H9 (cell line): ENCODE measurements around the gene CAMK2N1. TPM values are rescaled to one million over a fixed set of nuclear protein-coding genes. Genes with fewer than 3 reads are reported as not detected.

Experiments used
- DNase-seq: peaks from one replicate; pipeline ENCODE4 v3.0.0-alpha.2; 2017
- H2AFZ ChIP-seq: one replicate; pipeline ENCODE4 v1.6.1; 2013; ENCODE audit warnings: mild to moderate bottlenecking, low read length, control low read depth, moderate library complexity
- H2AK5ac ChIP-seq: 2 replicates; pipeline ENCODE4 v1.6.1; 2013; ENCODE audit warnings: low read length, control low read depth, mixed read lengths; ENCODE audit not compliant: insufficient read length
- H2BK120ac ChIP-seq: one replicate; pipeline ENCODE4 v1.6.1; 2013; ENCODE audit warnings: low read depth, mild to moderate bottlenecking, low read length, control low read depth, inconsistent platforms; ENCODE audit not compliant: poor library complexity, severe bottlenecking
- H2BK12ac ChIP-seq: 2 replicates; pipeline ENCODE4 v1.6.1; 2013; ENCODE audit warnings: low read length, control low read depth, mixed read lengths, low read depth; ENCODE audit not compliant: insufficient read length
- H2BK15ac ChIP-seq: 2 replicates; pipeline ENCODE4 v1.6.1; 2013; ENCODE audit warnings: low read depth, low read length, control low read depth
- H2BK20ac ChIP-seq: one replicate; pipeline ENCODE4 v1.6.1; 2013; ENCODE audit warnings: low read depth, mild to moderate bottlenecking, low read length, control low read depth, inconsistent platforms; ENCODE audit not compliant: poor library complexity, severe bottlenecking
- H2BK5ac ChIP-seq: 2 replicates; pipeline ENCODE4 v1.6.1; 2013; ENCODE audit warnings: low read length, control low read depth, mixed read lengths; ENCODE audit not compliant: insufficient read length
- H3K14ac ChIP-seq: 2 replicates; pipeline ENCODE4 v1.6.1; 2013; ENCODE audit warnings: low read length, control low read depth; ENCODE audit not compliant: insufficient read depth
- H3K18ac ChIP-seq: 2 replicates; pipeline ENCODE4 v1.6.1; 2013; ENCODE audit warnings: low read depth, mild to moderate bottlenecking, mixed read lengths, low read length, control low read depth; ENCODE audit not compliant: insufficient read length
- H3K23ac ChIP-seq: 2 replicates; pipeline ENCODE4 v1.6.1; 2013; ENCODE audit warnings: low read length, control low read depth, mixed read lengths, low read depth; ENCODE audit not compliant: insufficient read length
- H3K23me2 ChIP-seq: 2 replicates; pipeline ENCODE4 v1.6.1; 2013; ENCODE audit warnings: low read depth, mild to moderate bottlenecking, mixed read lengths, low read length, control low read depth; ENCODE audit not compliant: insufficient read length, poor library complexity, severe bottlenecking
- H3K27ac ChIP-seq: 2 replicates; pipeline ENCODE4 v1.5.1; 2013; ENCODE audit warnings: low read length, control low read depth, mixed read lengths, low read depth; ENCODE audit not compliant: insufficient read length
- H3K27me3 ChIP-seq: 2 replicates; pipeline ENCODE4 v1.6.1; 2013; ENCODE audit warnings: low read length, control low read depth, inconsistent platforms; ENCODE audit not compliant: insufficient read depth
- H3K4ac ChIP-seq: 2 replicates; pipeline ENCODE4 v1.6.1; 2013; ENCODE audit warnings: low read depth, mild to moderate bottlenecking, control low read depth, inconsistent platforms, low read length, moderate library complexity
- H3K4me1 ChIP-seq: 2 replicates; pipeline ENCODE4 v1.6.1; 2013; ENCODE audit warnings: low read length, control low read depth, inconsistent platforms; ENCODE audit not compliant: insufficient read depth
- H3K4me2 ChIP-seq: 2 replicates; pipeline ENCODE4 v1.6.1; 2013; ENCODE audit warnings: low read length, control low read depth, mixed read lengths; ENCODE audit not compliant: insufficient read length, insufficient read depth
- H3K56ac ChIP-seq: 2 replicates; pipeline ENCODE4 v1.6.1; 2013; ENCODE audit warnings: low read depth, mild to moderate bottlenecking, mixed read lengths, low read length, control low read depth; ENCODE audit not compliant: insufficient read length
- H3K79me1 ChIP-seq: 2 replicates; pipeline ENCODE4 v1.6.1; 2013; ENCODE audit warnings: low read depth, mild to moderate bottlenecking, moderate library complexity, low read length, control low read depth, inconsistent platforms; ENCODE audit not compliant: insufficient read depth, poor library complexity, severe bottlenecking
- H3K79me2 ChIP-seq: 2 replicates; pipeline ENCODE4 v1.6.1; 2013; ENCODE audit warnings: low read length, control low read depth, inconsistent platforms; ENCODE audit not compliant: insufficient read depth
- H3K9ac ChIP-seq: 2 replicates; pipeline ENCODE4 v1.6.1; 2013; ENCODE audit warnings: low read length, control low read depth, mixed read lengths; ENCODE audit not compliant: insufficient read length; ENCODE audit errors: extremely low read depth
- H3K9me3 ChIP-seq: one replicate; pipeline ENCODE4 v1.6.1; 2013; ENCODE audit warnings: low read depth, low read length, inconsistent platforms; ENCODE audit not compliant: control insufficient read depth
- H3T11ph ChIP-seq: one replicate; pipeline ENCODE4 v1.6.1; 2013; ENCODE audit warnings: mild to moderate bottlenecking, low read length, control low read depth, inconsistent platforms
- H4K20me1 ChIP-seq: one replicate; pipeline ENCODE4 v1.6.1; 2013; ENCODE audit not compliant: control insufficient read depth, insufficient read length, insufficient read depth
- H4K5ac ChIP-seq: 2 replicates; pipeline ENCODE4 v1.6.1; 2013; ENCODE audit warnings: low read depth, mild to moderate bottlenecking, mixed read lengths, low read length, control low read depth; ENCODE audit not compliant: insufficient read length
- H4K8ac ChIP-seq: replicated peaks from 2 replicates; pipeline ENCODE4 v1.6.1; 2013; ENCODE audit warnings: low read length, control low read depth, mixed read lengths, low read depth; ENCODE audit not compliant: insufficient read length
- H4K91ac ChIP-seq: 2 replicates; pipeline ENCODE4 v1.6.1; 2013; ENCODE audit warnings: low read depth, mild to moderate bottlenecking, moderate library complexity, mixed read lengths, low read length, control low read depth; ENCODE audit not compliant: insufficient read length
- H3K27ac Mint-ChIP-seq, 3 experiments: 2 replicates in 2 of 3; 3 replicates in 1 of 3; pipeline ENCODE4 v1.8.0; 2020 to 2021; ENCODE audit warnings: mixed read lengths in 3 of 3, mild to moderate bottlenecking in 1 of 3, moderate library complexity in 1 of 3
- H3K27me3 Mint-ChIP-seq: 2 replicates; pipeline ENCODE4 v1.8.0; 2021; ENCODE audit warnings: low read depth, mild to moderate bottlenecking, moderate library complexity, mixed read lengths
- H3K36me3 Mint-ChIP-seq, 3 experiments: 2 replicates in 2 of 3; 3 replicates in 1 of 3; pipeline ENCODE4 v1.8.0; 2020 to 2021; ENCODE audit warnings: low read depth in 3 of 3, mixed read lengths in 3 of 3; ENCODE audit not compliant: insufficient read depth in 1 of 3
- H3K4me1 Mint-ChIP-seq, 2 experiments: 2 replicates each; pipeline ENCODE4 v1.8.0; 2020; ENCODE audit warnings: mixed read lengths in 2 of 2
- H3K4me3 Mint-ChIP-seq, 2 experiments: 2 replicates in 1 of 2; 3 replicates in 1 of 2; pipeline ENCODE4 v1.8.0; 2020 to 2021; ENCODE audit warnings: mild to moderate bottlenecking in 2 of 2, mixed read lengths in 2 of 2, moderate library complexity in 1 of 2
- H3K9me3 Mint-ChIP-seq, 2 experiments: 2 replicates in 1 of 2; 3 replicates in 1 of 2; pipeline ENCODE4 v1.8.0; 2020; ENCODE audit warnings: mild to moderate bottlenecking in 2 of 2, mixed read lengths in 2 of 2, moderate library complexity in 1 of 2
- WGBS: extraction: QIAGEN DNeasy Blood & Tissue Kit; methylation state at CpG from one replicate; pipeline ENCODE4 v1.1.7; 2013; ENCODE audit warnings: missing lambda C conversion rate, low lambda C conversion rate, mixed read lengths; ENCODE audit not compliant: insufficient read length; ENCODE audit errors: extremely low coverage; 5-methylcytosine and 5-hydroxymethylcytosine counted together
- total RNA-seq: library from RNA; stranded (reverse); gene quantifications from 2 replicates; pipeline ENCODE4 v1.2.1, GENCODE V29; 2021
- TF ChIP-seq, protein P1 (sequence below): fragments of 200-600 bp; sonication (generic); conservative IDR thresholded peaks from 3 replicates; pipeline ENCODE4 v1.8.0; 2021; ENCODE audit warnings: antibody characterized with exemption, mild to moderate bottlenecking

Gene CAMK2N1
- total RNA-seq, 1 experiment from 2014 or later = 1.2 TPM

- Histone ChIP-seq H3K4ac (no peak overlapping the region), H3K79me2 (no peaks in the 10 kb centered on the region), H3K14ac (no peak overlapping the region), H3K79me1 (no peaks in the 10 kb centered on the region), H3K18ac (no peak overlapping the region), H4K8ac (no peak overlapping the region), H2BK20ac (no peak overlapping the region), H3K9ac (no peak overlapping the region), H3T11ph (no peak overlapping the region), H4K20me1 (no peaks in the 10 kb centered on the region), H3K9me3 (no peaks in the 10 kb centered on the region), H3K4me2 (no peak overlapping the region), H4K91ac (no peak overlapping the region), H2AFZ (no peak overlapping the region), H3K27me3 (peaks cover 3% of the 10 kb centered on the region; the same call in 1 of the 2 replicates), H3K4me1 (peaks cover 11% of the 10 kb centered on the region; the same call in 1 of the 2 replicates), H3K23ac (no peak overlapping the region), H2BK5ac (no peak overlapping the region), H2BK120ac (no peak overlapping the region), H3K23me2 (no peaks in the 10 kb centered on the region), H3K27ac (no peak overlapping the region), H3K56ac (no peak overlapping the region), H2AK5ac (no peak overlapping the region), H2BK15ac (no peak overlapping the region), H2BK12ac (no peak overlapping the region), H4K5ac (no peak overlapping the region)
- Mint-ChIP-seq H3K27ac (no peak overlapping the region), H3K36me3 (no peaks in the 10 kb centered on the region), H3K9me3 (no peaks in the 10 kb centered on the region; a peak in 1 of 5 replicates), H3K4me1 (peaks cover 27 to 46% of the 10 kb centered on the region in 2 experiments), H3K4me3 (no peak overlapping the region), H3K27me3 (peaks cover 80% of the 10 kb centered on the region)
- no CpG with 5 or more reads among the region's 10 CpGs for WGBS
- TF ChIP-seq, protein P1, sequence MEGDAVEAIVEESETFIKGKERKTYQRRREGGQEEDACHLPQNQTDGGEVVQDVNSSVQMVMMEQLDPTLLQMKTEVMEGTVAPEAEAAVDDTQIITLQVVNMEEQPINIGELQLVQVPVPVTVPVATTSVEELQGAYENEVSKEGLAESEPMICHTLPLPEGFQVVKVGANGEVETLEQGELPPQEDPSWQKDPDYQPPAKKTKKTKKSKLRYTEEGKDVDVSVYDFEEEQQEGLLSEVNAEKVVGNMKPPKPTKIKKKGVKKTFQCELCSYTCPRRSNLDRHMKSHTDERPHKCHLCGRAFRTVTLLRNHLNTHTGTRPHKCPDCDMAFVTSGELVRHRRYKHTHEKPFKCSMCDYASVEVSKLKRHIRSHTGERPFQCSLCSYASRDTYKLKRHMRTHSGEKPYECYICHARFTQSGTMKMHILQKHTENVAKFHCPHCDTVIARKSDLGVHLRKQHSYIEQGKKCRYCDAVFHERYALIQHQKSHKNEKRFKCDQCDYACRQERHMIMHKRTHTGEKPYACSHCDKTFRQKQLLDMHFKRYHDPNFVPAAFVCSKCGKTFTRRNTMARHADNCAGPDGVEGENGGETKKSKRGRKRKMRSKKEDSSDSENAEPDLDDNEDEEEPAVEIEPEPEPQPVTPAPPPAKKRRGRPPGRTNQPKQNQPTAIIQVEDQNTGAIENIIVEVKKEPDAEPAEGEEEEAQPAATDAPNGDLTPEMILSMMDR = no peak
- no peak for DNase-seq
Observed at GRCh38 chr1:20477348-20478056, 8.5 kb downstream of the CAMK2N1 start.
